HL-60 (cell line): ENCODE results near the gene CYP26B1.

Experiments
- CTCF ChIP-seq: IDR thresholded peaks from one replicate; pipeline ENCODE4 v1.5.1; 2011; ENCODE audit warnings: low read length, control low read depth, inconsistent platforms; ENCODE audit not compliant: insufficient read depth
- GABPA ChIP-seq: IDR thresholded peaks from 2 replicates; pipeline ENCODE4 v1.6.1; 2012; ENCODE audit warnings: low read depth
- POLR2AphosphoS5 ChIP-seq: IDR thresholded peaks from 2 replicates; pipeline ENCODE4 v1.6.1; 2012; ENCODE audit warnings: low read depth
- REST ChIP-seq: IDR thresholded peaks from 2 replicates; pipeline ENCODE4 v1.6.1; 2012; ENCODE audit warnings: low read depth; ENCODE audit not compliant: insufficient replicate concordance
- SPI1 ChIP-seq: IDR thresholded peaks from 2 replicates; pipeline ENCODE4 v1.6.1; 2012; ENCODE audit warnings: low read depth, mild to moderate bottlenecking, borderline replicate concordance

GRCh38 chr2:72145289-72145657 is 2.4 kb downstream of the CYP26B1 start:
- TF ChIP-seq CTCF, result no peak
- no peak for TF ChIP-seq POLR2AphosphoS5
- no peak for TF ChIP-seq REST
- TF ChIP-seq GABPA, result no peak
- no peak for TF ChIP-seq SPI1
